ENCODE results near the gene TAB2.

The TAB2 gene

GRCh38 chr6:149454346-149454848 lies 136.9 kb downstream of the TAB2 start:
- Histone ChIP-seq H3K4ac (ENCODE audit: low read depth, low read length) (no peak overlapping the region), H3K4me2 (ENCODE audit: low read length) (no peak overlapping the region), H3K14ac (ENCODE audit: low read length) (no peak overlapping the region), H3K79me2 (ENCODE audit: control insufficient read depth, insufficient read depth, low read length, poor library complexity) (no peaks in the 10 kb centered on the region), H3K23ac (ENCODE audit: low read length) (no peak overlapping the region), H3K18ac (ENCODE audit: low read length) (no peak overlapping the region), H3K27me3 (ENCODE audit: insufficient read depth, low read length) (peaks cover 24% of the 10 kb centered on the region), H3K9ac (ENCODE audit: low read length) (no peak overlapping the region), H3K79me1 (ENCODE audit: low read length) (no peaks in the 10 kb centered on the region), H3K4me3 (ENCODE audit: low read depth, low read length) (no peak overlapping the region), H2BK120ac (ENCODE audit: insufficient read depth, low read length, poor library complexity) (no peak overlapping the region), H4K12ac (ENCODE audit: low read depth, low read length) (no peak overlapping the region), H3K36me3 (ENCODE audit: control insufficient read depth in 1 of 2, insufficient read depth in 2 of 2, low read length in 2 of 2) (no peaks in the 10 kb centered on the region), H3K27ac (ENCODE audit: low read depth, low read length) (no peak overlapping the region), H2AFZ (ENCODE audit: insufficient read depth, low read length, poor library complexity) (no peak overlapping the region), H2AK5ac (ENCODE audit: low read length) (no peak overlapping the region), H4K91ac (ENCODE audit: low read depth, low read length) (no peak overlapping the region), H2BK5ac (ENCODE audit: low read depth, low read length, poor library complexity) (no peak overlapping the region), H3K4me1 (ENCODE audit: control insufficient read depth in 1 of 2, insufficient read depth in 2 of 2, low read length in 2 of 2) (peaks cover 11 to 13% of the 10 kb centered on the region in 2 experiments), H3K9me3 (ENCODE audit: insufficient read depth, low read depth, low read length) (peaks cover 4% of the 10 kb centered on the region), H2BK12ac (ENCODE audit: low read length) (no peak overlapping the region), H4K8ac (ENCODE audit: low read depth, low read length) (no peak overlapping the region)
- no CpG with 5 or more reads among the region's 15 CpGs for WGBS (ENCODE audit: extremely low coverage, insufficient coverage, insufficient read length)
- no peak for DNase-seq

GRCh38 chr6:149455031-149455732 lies 137.7 kb downstream of the TAB2 start:
- no peak overlapping the region for H3K9ac ChIP-seq (ENCODE audit: low read length)
- no peak overlapping the region for H2AK5ac ChIP-seq (ENCODE audit: low read length)
- no peak overlapping the region for H3K23ac ChIP-seq (ENCODE audit: low read length)
- DNase-seq = no peak
- no peak overlapping the region for H2BK5ac ChIP-seq (ENCODE audit: low read depth, low read length, poor library complexity)
- H3K14ac ChIP-seq (ENCODE audit: low read length) = no peak overlapping the region
- no peak overlapping the region for H3K4me3 ChIP-seq (ENCODE audit: low read depth, low read length)
- H3K18ac ChIP-seq (ENCODE audit: low read length) = no peak overlapping the region
- H3K4ac ChIP-seq (ENCODE audit: low read depth, low read length) = no peak overlapping the region
- peaks cover 11 to 13% of the 10 kb centered on the region in 2 experiments for H3K4me1 ChIP-seq (ENCODE audit: control insufficient read depth in 1 of 2, insufficient read depth in 2 of 2, low read length in 2 of 2)
- no peak overlapping the region for H4K12ac ChIP-seq (ENCODE audit: low read depth, low read length)
- H3K79me1 ChIP-seq (ENCODE audit: low read length) = no peaks in the 10 kb centered on the region
- H3K9me3 ChIP-seq (ENCODE audit: insufficient read depth, low read depth, low read length) = peaks cover 4% of the 10 kb centered on the region
- H2BK120ac ChIP-seq (ENCODE audit: insufficient read depth, low read length, poor library complexity) = no peak overlapping the region
- H4K91ac ChIP-seq (ENCODE audit: low read depth, low read length) = no peak overlapping the region
- peak overlapping the region; percentile 24 for H2AFZ ChIP-seq (ENCODE audit: insufficient read depth, low read length, poor library complexity)
- no peak overlapping the region for H3K4me2 ChIP-seq (ENCODE audit: low read length)
- WGBS (ENCODE audit: extremely low coverage, insufficient coverage, insufficient read length) = no CpG with 5 or more reads among the region's 11 CpGs
- H2BK12ac ChIP-seq (ENCODE audit: low read length) = no peak overlapping the region
- H3K36me3 ChIP-seq (ENCODE audit: control insufficient read depth in 1 of 2, insufficient read depth in 2 of 2, low read length in 2 of 2) = no peaks in the 10 kb centered on the region
- H3K27me3 ChIP-seq (ENCODE audit: insufficient read depth, low read length) = peaks cover 23% of the 10 kb centered on the region
- H3K79me2 ChIP-seq (ENCODE audit: control insufficient read depth, insufficient read depth, low read length, poor library complexity) = no peaks in the 10 kb centered on the region
- H4K8ac ChIP-seq (ENCODE audit: low read depth, low read length) = no peak overlapping the region
- no peak overlapping the region for H3K27ac ChIP-seq (ENCODE audit: low read depth, low read length)

- Histone ChIP-seq H3K18ac (ENCODE audit: low read length) (no peak overlapping the region), H3K9me3 (ENCODE audit: insufficient read depth, low read depth, low read length) (peaks cover 1% of the 10 kb centered on the region), H3K36me3 (ENCODE audit: control insufficient read depth in 1 of 2, insufficient read depth in 2 of 2, low read length in 2 of 2) (no peaks in the 10 kb centered on the region), H3K9ac (ENCODE audit: low read length) (no peak overlapping the region), H3K4me1 (ENCODE audit: control insufficient read depth in 1 of 2, insufficient read depth in 2 of 2, low read length in 2 of 2) (peaks cover under 1 to 4% of the 10 kb centered on the region in 2 experiments), H3K14ac (ENCODE audit: low read length) (no peak overlapping the region), H4K91ac (ENCODE audit: low read depth, low read length) (no peak overlapping the region), H2BK5ac (ENCODE audit: low read depth, low read length, poor library complexity) (no peak overlapping the region), H2AFZ (ENCODE audit: insufficient read depth, low read length, poor library complexity) (no peak overlapping the region), H3K27me3 (ENCODE audit: insufficient read depth, low read length) (peaks cover 10% of the 10 kb centered on the region), H3K4me3 (ENCODE audit: low read depth, low read length) (no peak overlapping the region), H2AK5ac (ENCODE audit: low read length) (no peak overlapping the region), H3K23ac (ENCODE audit: low read length) (no peak overlapping the region), H2BK12ac (ENCODE audit: low read length) (no peak overlapping the region), H4K12ac (ENCODE audit: low read depth, low read length) (no peak overlapping the region), H3K4ac (ENCODE audit: low read depth, low read length) (no peak overlapping the region), H3K79me2 (ENCODE audit: control insufficient read depth, insufficient read depth, low read length, poor library complexity) (no peaks in the 10 kb centered on the region), H3K79me1 (ENCODE audit: low read length) (no peaks in the 10 kb centered on the region), H3K27ac (ENCODE audit: low read depth, low read length) (no peak overlapping the region), H3K4me2 (ENCODE audit: low read length) (no peak overlapping the region), H2BK120ac (ENCODE audit: insufficient read depth, low read length, poor library complexity) (no peak overlapping the region), H4K8ac (ENCODE audit: low read depth, low read length) (no peak overlapping the region)
- no CpG with 5 or more reads among the region's 49 CpGs for WGBS (ENCODE audit: extremely low coverage, insufficient coverage, insufficient read length)
- peak in 1 of 2 donors; percentile 47 for DNase-seq
These were observed 139.0 kb downstream of the TAB2 start for GRCh38 chr6:149456311-149457021.

GRCh38 chr6:149457316-149457884 lies 139.9 kb downstream of the TAB2 start:
- Histone ChIP-seq H4K91ac (ENCODE audit: low read depth, low read length) (no peak overlapping the region), H4K8ac (ENCODE audit: low read depth, low read length) (no peak overlapping the region), H3K4ac (ENCODE audit: low read depth, low read length) (no peak overlapping the region), H3K23ac (ENCODE audit: low read length) (no peak overlapping the region), H3K18ac (ENCODE audit: low read length) (no peak overlapping the region), H3K36me3 (ENCODE audit: control insufficient read depth in 1 of 2, insufficient read depth in 2 of 2, low read length in 2 of 2) (no peaks in the 10 kb centered on the region), H3K27ac (ENCODE audit: low read depth, low read length) (no peak overlapping the region), H3K4me1 (ENCODE audit: control insufficient read depth in 1 of 2, insufficient read depth in 2 of 2, low read length in 2 of 2) (peaks cover 0 to 2% of the 10 kb centered on the region in 2 experiments), H3K9ac (ENCODE audit: low read length) (no peak overlapping the region), H2AK5ac (ENCODE audit: low read length) (no peak overlapping the region), H3K14ac (ENCODE audit: low read length) (no peak overlapping the region), H4K12ac (ENCODE audit: low read depth, low read length) (no peak overlapping the region), H2BK12ac (ENCODE audit: low read length) (no peak overlapping the region), H2BK5ac (ENCODE audit: low read depth, low read length, poor library complexity) (no peak overlapping the region), H3K79me1 (ENCODE audit: low read length) (no peaks in the 10 kb centered on the region), H3K4me3 (ENCODE audit: low read depth, low read length) (no peak overlapping the region), H3K79me2 (ENCODE audit: control insufficient read depth, insufficient read depth, low read length, poor library complexity) (no peaks in the 10 kb centered on the region), H2AFZ (ENCODE audit: insufficient read depth, low read length, poor library complexity) (no peak overlapping the region), H3K9me3 (ENCODE audit: insufficient read depth, low read depth, low read length) (no peaks in the 10 kb centered on the region), H3K4me2 (ENCODE audit: low read length) (no peak overlapping the region), H3K27me3 (ENCODE audit: insufficient read depth, low read length) (peaks cover 2% of the 10 kb centered on the region), H2BK120ac (ENCODE audit: insufficient read depth, low read length, poor library complexity) (no peak overlapping the region)
- peak in 1 of 2 donors; percentile 28 for DNase-seq
- WGBS (ENCODE audit: extremely low coverage, insufficient coverage, insufficient read length) = no CpG with 5 or more reads among the region's 7 CpGs

All from trophoblast cell (in vitro differentiated cells and primary cell).